ENCODE data around the gene ADGRB3. TPM values are rescaled to one million over a fixed set of nuclear protein-coding genes. Genes with fewer than 3 reads are reported as not detected.

The ADGRB3 gene
- total and polyA plus RNA-seq, 10 of the 15 experiments (the other 5 are each of a cell fraction or from before 2014, with no cell fraction given): 0.03 to 0.06 TPM; not detected in 8

- ATAC-seq (no peak), DNase-seq (ENCODE audit: low read depth, low spot score) (no peak), FAIRE-seq (no peak)
- no peaks in the 10 kb centered on the region for H3K4me1 ChIP-seq (ENCODE audit: control insufficient read depth, insufficient read depth, low read length)
- SMC1A ChIA-PET (ENCODE audit: uncharacterized antibody, unreplicated experiment): no interaction called here
- TF ChIP-seq GABPA (IDR thresholded peaks at IDR 0.05; ENCODE audit: low read depth) (no peak), KLF5 (IDR thresholded peaks at IDR 0.05; ENCODE audit: partially characterized antibody) (no peak), ZNF24 (IDR thresholded peaks at IDR 0.05) (no peak), SPI1 (IDR thresholded peaks at IDR 0.05; ENCODE audit: borderline replicate concordance, insufficient read depth, low read depth, low read length) (no peak), ZNF274 (IDR thresholded peaks at IDR 0.05; ENCODE audit: insufficient read depth, insufficient read length) (no peak), SKIL (IDR thresholded peaks at IDR 0.05; ENCODE audit: low read depth, poor library complexity, severe bottlenecking) (no peak)
- H3K27me3 ChIP-seq (replicated peaks in 1 of 2; ENCODE audit: control insufficient read depth in 2 of 2, insufficient read depth in 2 of 2, low read length in 1 of 2): no peaks in the 10 kb centered on the region
- POLR2A ChIA-PET: no interaction called here
- H3K9me3 ChIP-seq (replicated peaks; ENCODE audit: control insufficient read depth, insufficient read depth, low read length): no peaks in the 10 kb centered on the region
- BruUV-seq (replicated peaks): no TSS peak
- RAD21 ChIA-PET (ENCODE audit: unreplicated experiment): no interaction called here
- no peak overlapping the region for H3K4me2 ChIP-seq (ENCODE audit: control insufficient read depth, insufficient read depth)
- no peaks in the 10 kb centered on the region for H3K36me3 ChIP-seq (ENCODE audit: control insufficient read depth in 2 of 2, insufficient read depth in 2 of 2, low read length in 1 of 2)
- intact Hi-C loops (cut with micrococcal nuclease; ENCODE audit: unreplicated experiment) (no loop called here), in situ Hi-C loops (cut with MboI) (no loop called here)
- WGBS (ENCODE audit: insufficient coverage, insufficient replicate concordance, low lambda C conversion rate, missing lambda C conversion rate): 44% methylated on average over 2 of the region's 2 CpGs
- CTCF ChIA-PET: no interaction called here
- no peaks in the 10 kb centered on the region for H3K79me2 ChIP-seq (ENCODE audit: control insufficient read depth, insufficient read depth, low read length)
- no peaks in the 10 kb centered on the region for H4K20me1 ChIP-seq (ENCODE audit: control insufficient read depth, insufficient read depth)
- no peak overlapping the region for H3K9ac ChIP-seq (ENCODE audit: control insufficient read depth, insufficient read depth, low read length)
- no peak overlapping the region for H2AFZ ChIP-seq (ENCODE audit: control insufficient read depth, low read depth, low read length)
- H3K4me3 ChIP-seq: no peak overlapping the region
- no peak overlapping the region for H3K27ac ChIP-seq (ENCODE audit: control insufficient read depth, insufficient read depth)
Observed at GRCh38 chr6:69438113-69438512, 803.0 kb downstream of the ADGRB3 start.

Small RNA genes within 50 kb of the gene (small RNA-seq; reads per million reads assigned to genes)
- not detected for gene AL606923.1
